ENCODE results near the gene ATP10A.
"Not testable (repeated sequence)": the region's sequence is repeated elsewhere in the genome, so short reads cannot be mapped to it uniquely, and the experiment has no call there.

Gene ATP10A

GRCh38 chr15:25883463-25884259, 20.5 kb upstream of the ATP10A start:
- H3K27ac ChIP-seq = no peak overlapping the region
- no peak for TF ChIP-seq CTCF (conservative IDR thresholded peaks at IDR 0.05)
- no peak for TF ChIP-seq ZFX (IDR thresholded peaks at IDR 0.05)

- H3K27ac ChIP-seq = no peak overlapping the region
- TF ChIP-seq CTCF (conservative IDR thresholded peaks at IDR 0.05) (no peak), ZFX (IDR thresholded peaks at IDR 0.05) (no peak)
These were observed 19.3 kb upstream of the ATP10A start for GRCh38 chr15:25882466-25882865.

- not testable (repeated sequence) for H3K27ac ChIP-seq
These were observed 17.8 kb upstream of the ATP10A start for GRCh38 chr15:25880877-25881276.

- TF ChIP-seq CTCF (conservative IDR thresholded peaks at IDR 0.05) (no peak), ZFX (IDR thresholded peaks at IDR 0.05) (no peak)
- H3K27ac ChIP-seq = no peak overlapping the region
These were observed 17.3 kb upstream of the ATP10A start for GRCh38 chr15:25880411-25880810.

- no peak overlapping the region for H3K27ac ChIP-seq
- TF ChIP-seq ZFX (IDR thresholded peaks at IDR 0.05) = no peak
- no peak for TF ChIP-seq CTCF (conservative IDR thresholded peaks at IDR 0.05)
These were observed 16.3 kb upstream of the ATP10A start for GRCh38 chr15:25879438-25879837.

- H3K27ac ChIP-seq = no peak overlapping the region
- TF ChIP-seq ZFX (IDR thresholded peaks at IDR 0.05) (no peak), CTCF (conservative IDR thresholded peaks at IDR 0.05) (no peak)
These were observed 14.6 kb upstream of the ATP10A start for GRCh38 chr15:25877681-25878080.

- no peak for TF ChIP-seq CTCF (conservative IDR thresholded peaks at IDR 0.05)
- TF ChIP-seq ZFX (IDR thresholded peaks at IDR 0.05) = no peak
- no peak overlapping the region for H3K27ac ChIP-seq
These were observed 13.4 kb upstream of the ATP10A start for GRCh38 chr15:25876231-25877140.
